Astrocyte (in vitro differentiated cells and primary cell): Measurements from ENCODE around the gene MYLIP. TPM values are rescaled to one million over a fixed set of nuclear protein-coding genes. Genes with fewer than 3 reads are reported as not detected.

Source experiments
- DNase-seq: peaks from one replicate; pipeline ENCODE4 v3.0.0-alpha.2; 2010; ENCODE audit warnings: low read depth
- FAIRE-seq: peaks from 2 replicates; lab custom pipeline; 2011; peaks lifted over from hg19 to GRCh38; lab: Jason Lieb, UNC
- H2AFZ ChIP-seq: 2 replicates; pipeline ENCODE4 v1.6.0; 2012; ENCODE audit warnings: low read depth, low read length, inconsistent platforms
- H3K27ac ChIP-seq: 2 replicates; pipeline ENCODE4 v1.5.1; 2011; ENCODE audit warnings: low read depth, low read length, inconsistent platforms
- H3K27me3 ChIP-seq: 2 replicates; pipeline ENCODE4 v1.6.0; 2011; ENCODE audit warnings: low read length, inconsistent platforms; ENCODE audit not compliant: insufficient read depth
- H3K36me3 ChIP-seq: 2 replicates; pipeline ENCODE4 v1.5.1; 2011; ENCODE audit warnings: low read length, inconsistent platforms; ENCODE audit not compliant: insufficient read depth
- H3K4me1 ChIP-seq: 2 replicates; pipeline ENCODE4 v1.5.1; 2011; ENCODE audit warnings: low read length, inconsistent platforms; ENCODE audit not compliant: insufficient read depth
- H3K4me2 ChIP-seq: 2 replicates; pipeline ENCODE4 v1.6.0; 2012; ENCODE audit warnings: low read length, inconsistent platforms
- H3K4me3 ChIP-seq: 2 replicates; pipeline ENCODE4 v1.5.1; 2011; ENCODE audit warnings: low read depth, mild to moderate bottlenecking, low read length, inconsistent platforms; ENCODE audit not compliant: insufficient read depth
- H3K79me2 ChIP-seq: 2 replicates; pipeline ENCODE4 v1.6.0; 2012; ENCODE audit warnings: mild to moderate bottlenecking, low read length, inconsistent platforms; ENCODE audit not compliant: insufficient read depth
- H3K9ac ChIP-seq: 2 replicates; pipeline ENCODE4 v1.6.0; 2012; ENCODE audit warnings: mild to moderate bottlenecking, low read length, inconsistent platforms
- H3K9me3 ChIP-seq: 2 replicates; pipeline ENCODE4 v1.5.1; 2012; ENCODE audit warnings: low read depth, mild to moderate bottlenecking, low read length, inconsistent platforms; ENCODE audit not compliant: insufficient read depth
- H4K20me1 ChIP-seq: 2 replicates; pipeline ENCODE4 v1.6.0; 2012; ENCODE audit warnings: low read length, inconsistent platforms; ENCODE audit not compliant: insufficient read depth
- H3K27ac Mint-ChIP-seq: one replicate; pipeline ENCODE4 v1.8.0; 2021; ENCODE audit warnings: mild to moderate bottlenecking, mixed read lengths; ENCODE audit not compliant: unreplicated experiment
- H3K27me3 Mint-ChIP-seq: one replicate; pipeline ENCODE4 v1.8.0; 2021; ENCODE audit warnings: low read depth, mixed read lengths; ENCODE audit not compliant: unreplicated experiment
- H3K36me3 Mint-ChIP-seq: one replicate; pipeline ENCODE4 v1.8.0; 2021; ENCODE audit warnings: low read depth, mixed read lengths; ENCODE audit not compliant: unreplicated experiment
- H3K4me1 Mint-ChIP-seq: one replicate; pipeline ENCODE4 v1.8.0; 2021; ENCODE audit warnings: low read depth, mixed read lengths; ENCODE audit not compliant: unreplicated experiment
- H3K4me3 Mint-ChIP-seq: one replicate; pipeline ENCODE4 v1.8.0; 2021; ENCODE audit warnings: mild to moderate bottlenecking, moderate library complexity, mixed read lengths; ENCODE audit not compliant: unreplicated experiment
- H3K9me3 Mint-ChIP-seq: one replicate; pipeline ENCODE4 v1.8.0; 2021; ENCODE audit warnings: mild to moderate bottlenecking, mixed read lengths; ENCODE audit not compliant: unreplicated experiment
- CTCF ChIP-seq: IDR thresholded peaks from 2 replicates; pipeline ENCODE4 v1.5.1; 2011; ENCODE audit warnings: low read depth, mild to moderate bottlenecking, inconsistent platforms, low read length, moderate library complexity; ENCODE audit not compliant: insufficient read depth
- EZH2 ChIP-seq: IDR thresholded peaks from 2 replicates; pipeline ENCODE4 v1.6.1; 2012; ENCODE audit warnings: mild to moderate bottlenecking, low read length, inconsistent platforms; ENCODE audit not compliant: insufficient read depth
- total RNA-seq: library from RNA; stranded (reverse); gene quantifications from 2 replicates; pipeline ENCODE4 v1.2.1, GENCODE V29; 2021

Gene MYLIP
- total RNA-seq, 1 donor from 2014 or later, result 12.9 TPM

- Histone ChIP-seq H3K4me1 (no peaks in the 10 kb centered on the region), H2AFZ (no peak overlapping the region), H3K4me2 (no peak overlapping the region), H3K79me2 (no peaks in the 10 kb centered on the region), H3K36me3 (no peaks in the 10 kb centered on the region), H3K9ac (no peak overlapping the region), H3K27ac (no peak overlapping the region), H4K20me1 (no peaks in the 10 kb centered on the region), H3K9me3 (no peaks in the 10 kb centered on the region), H3K27me3 (no peaks in the 10 kb centered on the region), H3K4me3 (no peak overlapping the region)
- Mint-ChIP-seq H3K36me3 (no peaks in the 10 kb centered on the region), H3K27ac (no peak overlapping the region), H3K27me3 (no peaks in the 10 kb centered on the region), H3K4me1 (peaks cover 7% of the 10 kb centered on the region), H3K4me3 (no peak overlapping the region), H3K9me3 (no peaks in the 10 kb centered on the region)
- FAIRE-seq, result no peak
- TF ChIP-seq EZH2, result no peak
- TF ChIP-seq CTCF, result no peak
- no peak for DNase-seq
These were observed 21.7 kb upstream of the MYLIP start for GRCh38 chr6:16106991-16107787.

- H3K36me3 Mint-ChIP-seq, result no peaks in the 10 kb centered on the region
- H3K4me3 ChIP-seq, result no peak overlapping the region
- no peak overlapping the region for H3K27ac ChIP-seq
- no peaks in the 10 kb centered on the region for H3K4me1 ChIP-seq
- H3K27ac Mint-ChIP-seq, result no peak overlapping the region
- no peak overlapping the region for H3K9ac ChIP-seq
- H3K27me3 ChIP-seq, result no peaks in the 10 kb centered on the region
- H3K9me3 Mint-ChIP-seq, result no peaks in the 10 kb centered on the region
- no peaks in the 10 kb centered on the region for H3K27me3 Mint-ChIP-seq
- H3K79me2 ChIP-seq, result no peaks in the 10 kb centered on the region
- FAIRE-seq (no peak), DNase-seq (no peak)
- H3K9me3 ChIP-seq, result no peaks in the 10 kb centered on the region
- no peak overlapping the region for H3K4me3 Mint-ChIP-seq
- no peaks in the 10 kb centered on the region for H3K36me3 ChIP-seq
- H3K4me2 ChIP-seq, result no peak overlapping the region
- H2AFZ ChIP-seq, result no peak overlapping the region
- TF ChIP-seq EZH2, result no peak
- H4K20me1 ChIP-seq, result no peaks in the 10 kb centered on the region
- peaks cover 7% of the 10 kb centered on the region for H3K4me1 Mint-ChIP-seq
These were observed 20.5 kb upstream of the MYLIP start for GRCh38 chr6:16108419-16108818.

- DNase-seq (no peak), FAIRE-seq (no peak)
- no peaks in the 10 kb centered on the region for H3K36me3 ChIP-seq
- Mint-ChIP-seq H3K36me3 (no peaks in the 10 kb centered on the region), H3K4me3 (no peak overlapping the region), H3K4me1 (peaks cover 7% of the 10 kb centered on the region), H3K27ac (no peak overlapping the region), H3K9me3 (no peaks in the 10 kb centered on the region), H3K27me3 (no peaks in the 10 kb centered on the region)
- no peaks in the 10 kb centered on the region for H4K20me1 ChIP-seq
- no peaks in the 10 kb centered on the region for H3K4me1 ChIP-seq
- no peaks in the 10 kb centered on the region for H3K27me3 ChIP-seq
- no peak overlapping the region for H2AFZ ChIP-seq
- TF ChIP-seq EZH2, result no peak
- TF ChIP-seq CTCF, result no peak
- no peak overlapping the region for H3K4me3 ChIP-seq
- H3K27ac ChIP-seq, result no peak overlapping the region
- H3K4me2 ChIP-seq, result no peak overlapping the region
- H3K79me2 ChIP-seq, result no peaks in the 10 kb centered on the region
- no peak overlapping the region for H3K9ac ChIP-seq
- no peaks in the 10 kb centered on the region for H3K9me3 ChIP-seq
These were observed 19.8 kb upstream of the MYLIP start for GRCh38 chr6:16108921-16109658.
